Small intestine (tissue), 7 donors: ENCODE measurements around the gene GLRA1. TPM values are rescaled to one million over a fixed set of nuclear protein-coding genes. Genes with fewer than 3 reads are reported as not detected.
A peak's percentile ranks its signal among the peaks of the same experiment; 100 is the strongest.

Experiments used
- DNase-seq, 2 donors: peaks; one replicate each; pipeline versions ENCODE4 v3.0.0 to v3.0.0-alpha.2; 2013
- FAIRE-seq: peaks from 2 replicates; lab custom pipeline; 2012; peaks lifted over from hg19 to GRCh38; lab: Jason Lieb, UNC
- H3K27ac ChIP-seq, 3 donors: one replicate each; pipeline ENCODE4 v1.5.1; 2013; ENCODE audit warnings: low read length in 2 of 3, mild to moderate bottlenecking in 2 of 3, control low read depth in 1 of 3, inconsistent platforms in 1 of 3, low read depth in 1 of 3, moderate library complexity in 1 of 3
- H3K27me3 ChIP-seq, 3 donors: one replicate each; pipeline ENCODE4 v1.6.1; 2013; ENCODE audit warnings: low read length in 3 of 3, inconsistent platforms in 1 of 3; ENCODE audit not compliant: control insufficient read depth in 3 of 3, insufficient read depth in 3 of 3
- H3K36me3 ChIP-seq, 3 donors: one replicate each; pipeline ENCODE4 v1.6.1; 2013; ENCODE audit warnings: low read length in 3 of 3, inconsistent platforms in 1 of 3, low read depth in 1 of 3, mild to moderate bottlenecking in 1 of 3, moderate library complexity in 1 of 3; ENCODE audit not compliant: control insufficient read depth in 3 of 3, insufficient read depth in 2 of 3
- H3K4me1 ChIP-seq, 3 donors: one replicate each; pipeline ENCODE4 v1.6.1; 2013; ENCODE audit warnings: low read length in 2 of 3, inconsistent platforms in 1 of 3, low read depth in 1 of 3, mild to moderate bottlenecking in 1 of 3, moderate library complexity in 1 of 3; ENCODE audit not compliant: control insufficient read depth in 3 of 3, insufficient read depth in 2 of 3
- H3K4me3 ChIP-seq, 3 donors: one replicate each; pipeline ENCODE4 v1.5.1; 2013; ENCODE audit warnings: low read length in 3 of 3, control low read depth in 1 of 3, inconsistent platforms in 1 of 3, low read depth in 1 of 3, mild to moderate bottlenecking in 1 of 3, moderate library complexity in 1 of 3
- H3K9me3 ChIP-seq, 2 donors: one replicate each; pipeline ENCODE4 v1.6.1; 2013; ENCODE audit warnings: low read depth in 1 of 2, low read length in 1 of 2; ENCODE audit not compliant: control insufficient read depth in 2 of 2, insufficient read depth in 1 of 2
- WGBS, 3 donors: extraction: QIAGEN DNeasy Blood & Tissue Kit; methylation state at CpG; one replicate each; pipeline ENCODE4 v1.1.7; 2013; 5-methylcytosine and 5-hydroxymethylcytosine counted together
- polyA plus RNA-seq, 4 donors: library from polyadenylated mRNA; stranded (reverse) in 3 of 4; unstranded in 1 of 4; fragments of 200-250 nt in 3 of 4; fragments of 120-200 nt in 1 of 4; gene quantifications; one replicate each; pipeline versions ENCODE4 v1.2.1 to v1.2.3, GENCODE V29; 2013
- donor health status: healthy with polysubstance abuse.
- donor health status: control.
- donor health status: control.
- donor health status: Bipolar disorder and iron deficiency.
- donor health status: healthy.

The GLRA1 gene
- polyA plus RNA-seq, 4 donors, result not detected

DNA sequence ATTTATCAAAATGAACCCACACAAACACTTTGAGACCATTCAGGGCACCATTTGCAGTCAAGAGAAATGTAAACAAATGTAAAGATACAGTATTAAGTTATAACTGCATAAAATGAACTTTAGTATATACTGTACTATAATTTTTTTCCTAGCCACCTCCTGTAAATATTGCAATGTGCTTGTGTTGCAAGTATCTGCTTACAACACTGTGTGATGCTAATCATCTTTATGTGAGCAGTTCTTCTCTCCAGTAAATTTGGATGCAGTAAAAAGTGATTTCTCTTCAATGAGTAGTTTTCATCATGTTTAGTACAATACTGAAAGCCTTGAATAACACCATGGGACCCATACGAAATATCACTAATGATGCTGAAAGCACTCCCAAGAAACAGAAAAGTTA, 143.4 kb downstream of the GLRA1 start:
- no peak overlapping the region for H3K27ac ChIP-seq
- H3K36me3 ChIP-seq, result peaks cover 0 to 16% (median 0%) of the 10 kb centered on the region in 3 donors
- WGBS, 3 donors, result 27 to 40% (median 37%) methylated on average over 1 of the region's 1 CpG
- no peaks in the 10 kb centered on the region for H3K9me3 ChIP-seq
- no peak for DNase-seq
- peaks cover 0 to 9% (median 8%) of the 10 kb centered on the region in 3 donors for H3K4me1 ChIP-seq
- FAIRE-seq, result no peak
- H3K27me3 ChIP-seq, result no peaks in the 10 kb centered on the region
- no peak overlapping the region for H3K4me3 ChIP-seq

DNA sequence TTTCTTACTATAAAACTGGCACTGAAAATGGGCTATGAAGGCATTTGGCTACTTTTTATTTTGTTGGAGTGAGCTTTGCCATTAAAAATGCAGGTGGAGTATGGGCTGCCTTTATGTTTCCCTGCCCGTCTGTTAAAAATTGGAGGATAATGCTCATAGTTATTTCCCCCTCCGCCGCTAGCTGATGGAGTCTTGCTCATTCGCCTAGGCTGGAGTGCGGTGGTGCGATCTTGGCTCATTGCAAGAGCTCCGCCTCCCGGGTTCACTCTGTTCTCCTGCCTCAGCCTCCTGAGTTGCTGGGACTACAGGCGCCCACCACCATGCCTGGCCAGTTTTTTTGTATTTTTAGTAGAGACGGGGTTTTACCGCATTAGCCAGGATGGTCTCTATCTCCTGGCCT, 144.3 kb downstream of the GLRA1 start:
- no peak for FAIRE-seq
- no peaks in the 10 kb centered on the region for H3K9me3 ChIP-seq
- no peak for DNase-seq
- H3K36me3 ChIP-seq, result peaks cover 0 to 13% (median 0%) of the 10 kb centered on the region in 3 donors
- peaks cover 0 to 11% (median 8%) of the 10 kb centered on the region in 3 donors for H3K4me1 ChIP-seq
- no peaks in the 10 kb centered on the region for H3K27me3 ChIP-seq
- 90 to 92% (median 90%) methylated on average over 11 of the region's 11 CpGs for WGBS, 3 donors
- no peak overlapping the region for H3K4me3 ChIP-seq
- H3K27ac ChIP-seq, result no peak overlapping the region

DNA sequence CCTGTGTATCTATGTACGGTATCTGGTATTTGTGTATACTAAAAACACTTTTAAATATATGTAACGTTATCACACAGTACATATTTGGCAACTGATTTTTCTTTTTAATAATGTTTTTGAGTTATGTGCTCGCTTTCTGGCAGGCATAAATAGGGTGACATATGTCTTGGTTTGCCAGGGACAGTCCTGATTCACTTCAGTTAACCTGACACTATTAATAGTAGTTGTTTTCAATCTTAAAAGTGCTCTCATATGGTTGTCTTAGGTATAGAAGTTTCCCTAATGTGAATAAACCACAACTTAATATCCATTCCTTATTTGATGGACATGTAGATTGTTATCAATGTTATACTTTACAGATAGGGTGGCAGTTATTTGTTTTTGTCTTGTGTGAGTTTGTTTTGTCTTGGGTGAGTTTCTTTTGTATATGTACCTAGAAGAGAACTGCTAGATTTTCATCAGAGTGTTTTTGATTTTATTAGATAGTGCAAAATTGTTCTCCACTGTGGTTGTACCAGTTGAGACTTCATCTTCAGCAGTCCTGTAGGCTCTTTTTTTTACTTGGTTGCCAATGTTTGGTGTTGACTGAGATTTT, 145.0 kb downstream of the GLRA1 start:
- WGBS, 3 donors, result 65 to 71% (median 69%) methylated on average over 3 of the region's 3 CpGs
- FAIRE-seq (no peak), DNase-seq (no peak)
- Histone ChIP-seq H3K4me3 (no peak overlapping the region), H3K36me3 (peaks cover 0 to 13% (median 0%) of the 10 kb centered on the region in 3 donors), H3K27me3 (no peaks in the 10 kb centered on the region), H3K27ac (no peak overlapping the region), H3K9me3 (no peaks in the 10 kb centered on the region), H3K4me1 (peaks cover 2 to 12% (median 11%) of the 10 kb centered on the region in 3 donors)

- H3K36me3 ChIP-seq, result peaks cover 0 to 10% (median 0%) of the 10 kb centered on the region in 3 donors
- DNase-seq, result no peak
- no peak for FAIRE-seq
- H3K9me3 ChIP-seq, result no peaks in the 10 kb centered on the region
- H3K27me3 ChIP-seq, result no peaks in the 10 kb centered on the region
- no peak overlapping the region for H3K4me3 ChIP-seq
- peaks cover 3 to 21% (median 14%) of the 10 kb centered on the region in 3 donors for H3K4me1 ChIP-seq
- no peak overlapping the region for H3K27ac ChIP-seq
- 13 to 34% (median 13%) methylated on average over 3 of the region's 3 CpGs for WGBS, 3 donors
Observed at GRCh38 chr5:151775025-151775606, 149.5 kb downstream of the GLRA1 start.

DNA sequence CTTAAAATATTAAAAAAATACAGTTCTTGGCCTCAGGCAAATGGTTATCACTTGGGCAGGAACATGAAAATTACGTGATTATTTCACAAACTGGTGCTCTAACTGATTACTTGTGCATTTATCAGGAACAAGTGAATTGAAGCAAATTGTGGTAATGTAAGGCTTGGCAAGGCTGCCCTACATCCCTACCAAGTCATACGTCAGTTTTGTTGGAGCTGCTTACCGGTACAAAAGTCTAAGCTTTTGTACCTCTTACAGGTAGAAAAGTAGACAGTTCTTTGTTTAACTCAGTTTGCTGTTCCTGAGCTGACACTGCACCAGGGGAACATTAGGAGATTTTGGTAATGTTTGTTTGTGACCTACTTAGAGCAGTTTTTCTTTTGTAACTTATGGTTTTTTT, 150.7 kb downstream of the GLRA1 start:
- Histone ChIP-seq H3K27ac (peak overlapping the region in 1 of 3 donors; percentile 88), H3K36me3 (peaks cover 0 to 10% (median 0%) of the 10 kb centered on the region in 3 donors), H3K4me3 (peak overlapping the region in 2 of 3 donors; percentile 37 to 65), H3K4me1 (peaks cover 3 to 24% (median 15%) of the 10 kb centered on the region in 3 donors), H3K27me3 (no peaks in the 10 kb centered on the region), H3K9me3 (no peaks in the 10 kb centered on the region)
- DNase-seq (peak in 1 of 2 donors; percentile 24), FAIRE-seq (no peak)
- 1 to 8% (median 1%) methylated on average over 3 of the region's 3 CpGs for WGBS, 3 donors

- Histone ChIP-seq H3K27me3 (no peaks in the 10 kb centered on the region), H3K27ac (peak overlapping the region; percentile 84 to 88 (median 85)), H3K4me3 (peak overlapping the region; percentile 61 to 84 (median 65)), H3K4me1 (peaks cover 3 to 24% (median 15%) of the 10 kb centered on the region in 3 donors), H3K36me3 (peaks cover 0 to 3% (median 0%) of the 10 kb centered on the region in 3 donors), H3K9me3 (no peaks in the 10 kb centered on the region)
- DNase-seq (peak in 1 of 2 donors; percentile 39), FAIRE-seq (no peak)
- WGBS, 3 donors, result 0 to 1% (median 0%) methylated on average over 18 of the region's 18 CpGs
Observed at GRCh38 chr5:151772846-151773561, 151.6 kb downstream of the GLRA1 start.

Other genes with a start within 250 kb of the GLRA1 start
- 100 to 1,000 TPM in 2 of 4 donors, 10 to 100 TPM in 1, 1 to 10 TPM in 1; 9.6 to 487 (median 135) TPM for gene SPARC, start 237.9 kb downstream of the GLRA1 start, polyA plus RNA-seq
- gene ATOX1, start 166.2 kb downstream of the GLRA1 start, polyA plus RNA-seq, result 100 to 1,000 TPM; 168 to 327 (median 257) TPM
- gene G3BP1, start 152.9 kb downstream of the GLRA1 start, polyA plus RNA-seq, result 100 to 1,000 TPM in 1 of 4 donors, 10 to 100 TPM in 3; 11.9 to 112 (median 26.0) TPM